Stimulated activated CD8-positive, alpha-beta memory T cell treated with anti-CD3 and anti-CD28 coated beads, Interleukin-2, amount 100 ng/mL, for 1 hour (primary cell): Measurements from ENCODE around the gene LGALS9C.
"Not testable (repeated sequence)": the region's sequence is repeated elsewhere in the genome, so short reads cannot be mapped to it uniquely, and the experiment has no call there.

Experiments used
- DNase-seq, 2 donors: peaks; one replicate each; pipeline ENCODE4 v3.0.0-alpha.2; 2020; ENCODE audit warnings: low read depth in 2 of 2

Gene LGALS9C

GRCh38 chr17:18528899-18529500 lies 52.4 kb downstream of the LGALS9C start:
- DNase-seq = not testable (repeated sequence)

GRCh38 chr17:18530405-18530804 lies 53.8 kb downstream of the LGALS9C start:
- DNase-seq = not testable (repeated sequence)

GRCh38 chr17:18542234-18542633 lies 65.6 kb downstream of the LGALS9C start:
- DNase-seq = not testable (repeated sequence)

- DNase-seq = not testable (repeated sequence)
Observed at GRCh38 chr17:18542907-18543306, 66.3 kb downstream of the LGALS9C start.
